ENCODE data around the gene SNRPA.

DNA sequence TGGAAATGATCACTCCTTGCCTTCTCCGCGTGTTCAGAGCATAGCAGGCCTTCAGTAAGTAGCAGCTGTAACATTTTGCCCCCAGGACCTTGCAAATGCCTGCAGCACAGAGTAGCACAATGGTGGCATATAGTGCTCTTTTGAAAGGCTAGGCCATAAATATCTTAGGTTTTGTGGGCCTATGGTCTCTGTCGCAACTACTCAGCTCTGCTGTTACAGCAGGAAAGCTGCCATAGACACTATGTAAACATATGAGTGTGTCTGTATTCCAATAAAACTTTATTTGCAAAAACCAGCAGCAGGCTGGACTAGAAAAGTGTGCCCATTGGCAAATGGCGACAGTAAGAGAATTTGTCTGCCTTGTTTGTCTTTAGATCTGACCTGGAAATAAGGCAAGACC lies 24.7 kb upstream of the SNRPA start:
- no peak for TF ChIP-seq GABPA (IDR thresholded peaks at IDR 0.05; ENCODE audit: low read depth)
- TF ChIP-seq, protein P1, sequence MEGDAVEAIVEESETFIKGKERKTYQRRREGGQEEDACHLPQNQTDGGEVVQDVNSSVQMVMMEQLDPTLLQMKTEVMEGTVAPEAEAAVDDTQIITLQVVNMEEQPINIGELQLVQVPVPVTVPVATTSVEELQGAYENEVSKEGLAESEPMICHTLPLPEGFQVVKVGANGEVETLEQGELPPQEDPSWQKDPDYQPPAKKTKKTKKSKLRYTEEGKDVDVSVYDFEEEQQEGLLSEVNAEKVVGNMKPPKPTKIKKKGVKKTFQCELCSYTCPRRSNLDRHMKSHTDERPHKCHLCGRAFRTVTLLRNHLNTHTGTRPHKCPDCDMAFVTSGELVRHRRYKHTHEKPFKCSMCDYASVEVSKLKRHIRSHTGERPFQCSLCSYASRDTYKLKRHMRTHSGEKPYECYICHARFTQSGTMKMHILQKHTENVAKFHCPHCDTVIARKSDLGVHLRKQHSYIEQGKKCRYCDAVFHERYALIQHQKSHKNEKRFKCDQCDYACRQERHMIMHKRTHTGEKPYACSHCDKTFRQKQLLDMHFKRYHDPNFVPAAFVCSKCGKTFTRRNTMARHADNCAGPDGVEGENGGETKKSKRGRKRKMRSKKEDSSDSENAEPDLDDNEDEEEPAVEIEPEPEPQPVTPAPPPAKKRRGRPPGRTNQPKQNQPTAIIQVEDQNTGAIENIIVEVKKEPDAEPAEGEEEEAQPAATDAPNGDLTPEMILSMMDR (IDR thresholded peaks at IDR 0.05) = no peak
- TF ChIP-seq TCF12 (IDR thresholded peaks at IDR 0.05) = no peak
- TF ChIP-seq, protein P2, sequence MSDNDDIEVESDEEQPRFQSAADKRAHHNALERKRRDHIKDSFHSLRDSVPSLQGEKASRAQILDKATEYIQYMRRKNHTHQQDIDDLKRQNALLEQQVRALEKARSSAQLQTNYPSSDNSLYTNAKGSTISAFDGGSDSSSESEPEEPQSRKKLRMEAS (IDR thresholded peaks at IDR 0.05; ENCODE audit: low read depth) = no peak
- no peak for TF ChIP-seq RAD21 (IDR thresholded peaks at IDR 0.05; ENCODE audit: low read length)
- TF ChIP-seq, protein P3, sequence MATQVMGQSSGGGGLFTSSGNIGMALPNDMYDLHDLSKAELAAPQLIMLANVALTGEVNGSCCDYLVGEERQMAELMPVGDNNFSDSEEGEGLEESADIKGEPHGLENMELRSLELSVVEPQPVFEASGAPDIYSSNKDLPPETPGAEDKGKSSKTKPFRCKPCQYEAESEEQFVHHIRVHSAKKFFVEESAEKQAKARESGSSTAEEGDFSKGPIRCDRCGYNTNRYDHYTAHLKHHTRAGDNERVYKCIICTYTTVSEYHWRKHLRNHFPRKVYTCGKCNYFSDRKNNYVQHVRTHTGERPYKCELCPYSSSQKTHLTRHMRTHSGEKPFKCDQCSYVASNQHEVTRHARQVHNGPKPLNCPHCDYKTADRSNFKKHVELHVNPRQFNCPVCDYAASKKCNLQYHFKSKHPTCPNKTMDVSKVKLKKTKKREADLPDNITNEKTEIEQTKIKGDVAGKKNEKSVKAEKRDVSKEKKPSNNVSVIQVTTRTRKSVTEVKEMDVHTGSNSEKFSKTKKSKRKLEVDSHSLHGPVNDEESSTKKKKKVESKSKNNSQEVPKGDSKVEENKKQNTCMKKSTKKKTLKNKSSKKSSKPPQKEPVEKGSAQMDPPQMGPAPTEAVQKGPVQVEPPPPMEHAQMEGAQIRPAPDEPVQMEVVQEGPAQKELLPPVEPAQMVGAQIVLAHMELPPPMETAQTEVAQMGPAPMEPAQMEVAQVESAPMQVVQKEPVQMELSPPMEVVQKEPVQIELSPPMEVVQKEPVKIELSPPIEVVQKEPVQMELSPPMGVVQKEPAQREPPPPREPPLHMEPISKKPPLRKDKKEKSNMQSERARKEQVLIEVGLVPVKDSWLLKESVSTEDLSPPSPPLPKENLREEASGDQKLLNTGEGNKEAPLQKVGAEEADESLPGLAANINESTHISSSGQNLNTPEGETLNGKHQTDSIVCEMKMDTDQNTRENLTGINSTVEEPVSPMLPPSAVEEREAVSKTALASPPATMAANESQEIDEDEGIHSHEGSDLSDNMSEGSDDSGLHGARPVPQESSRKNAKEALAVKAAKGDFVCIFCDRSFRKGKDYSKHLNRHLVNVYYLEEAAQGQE (IDR thresholded peaks at IDR 0.05; ENCODE audit: low read depth, low read length) = no peak
- no peak for TF ChIP-seq FOXM1 (IDR thresholded peaks at IDR 0.05; ENCODE audit: low read depth)
- no peak for TF ChIP-seq EP300 (IDR thresholded peaks at IDR 0.05; ENCODE audit: borderline replicate concordance in 1 of 2, low read depth in 1 of 2, low read length in 1 of 2)
- no peak for TF ChIP-seq NRF1 (IDR thresholded peaks at IDR 0.05; ENCODE audit: low read depth, low read length)
